ENCODE results near the gene NEUROD6.

GRCh38 chr7:31327071-31327470 is 13.5 kb downstream of the NEUROD6 start:
- no peak for TF ChIP-seq CTCF (IDR thresholded peaks at IDR 0.05)
- TF ChIP-seq EP300 (IDR thresholded peaks at IDR 0.05): no peak
- no peak for TF ChIP-seq POLR2AphosphoS5 (IDR thresholded peaks at IDR 0.05)
- no peak for TF ChIP-seq POLR2A (IDR thresholded peaks at IDR 0.05)

All from sigmoid colon (tissue), 4 donors.